Measurements from ENCODE around the gene PIK3C2G.
"Not testable (repeated sequence)": the region's sequence is repeated elsewhere in the genome, so short reads cannot be mapped to it uniquely, and the experiment has no call there.

Gene PIK3C2G

GRCh38 chr12:18261273-18261672 is at the start of gene PIK3C2G:
PIK3C2G (plus strand) TSS chr12:18261518; CDS start chr12:18282082, 20,564 bp downstream.
- DNase-seq: no peak

- no peak for DNase-seq
Measured at GRCh38 chr12:18217966-18218365, 43.4 kb upstream of the PIK3C2G start.

GRCh38 chr12:18221726-18222125 is 39.6 kb upstream of the PIK3C2G start:
- DNase-seq: no peak

- DNase-seq: no peak
Measured at GRCh38 chr12:18222699-18223098, 38.6 kb upstream of the PIK3C2G start.

- no peak for DNase-seq
Measured at GRCh38 chr12:18224745-18225144, 36.6 kb upstream of the PIK3C2G start.

- no peak for DNase-seq
Measured at GRCh38 chr12:18239526-18239925, 21.8 kb upstream of the PIK3C2G start.

GRCh38 chr12:18242380-18243089 is 18.8 kb upstream of the PIK3C2G start:
- DNase-seq: no peak

GRCh38 chr12:18243238-18243637 is 18.1 kb upstream of the PIK3C2G start:
- DNase-seq: no peak

GRCh38 chr12:18246066-18246465 is 15.3 kb upstream of the PIK3C2G start:
- DNase-seq: no peak

- DNase-seq: no peak
Measured at GRCh38 chr12:18250313-18250916, 10.9 kb upstream of the PIK3C2G start.

- DNase-seq: no peak
Measured at GRCh38 chr12:18254081-18254480, 7.2 kb upstream of the PIK3C2G start.

- DNase-seq: not testable (repeated sequence)
Measured at GRCh38 chr12:18255004-18255403, 6.3 kb upstream of the PIK3C2G start.

- DNase-seq: no peak
Measured at GRCh38 chr12:18257251-18257650, 4.1 kb upstream of the PIK3C2G start.

GRCh38 chr12:18258929-18259328 is 2.4 kb upstream of the PIK3C2G start:
- no peak for DNase-seq

- DNase-seq: no peak
Measured at GRCh38 chr12:18259906-18260682, 1.2 kb upstream of the PIK3C2G start.

- DNase-seq: no peak
Measured at GRCh38 chr12:18261906-18262305, 588 bp downstream of the PIK3C2G start.

- no peak for DNase-seq
Measured at GRCh38 chr12:18262514-18262913, 1.2 kb downstream of the PIK3C2G start.

- DNase-seq: no peak
Measured at GRCh38 chr12:18264581-18265075, 3.3 kb downstream of the PIK3C2G start.

GRCh38 chr12:18267427-18268099 is 6.2 kb downstream of the PIK3C2G start:
- no peak for DNase-seq

GRCh38 chr12:18270958-18271460 is 9.7 kb downstream of the PIK3C2G start:
- no peak for DNase-seq

- DNase-seq: no peak
Measured at GRCh38 chr12:18275981-18276380, 14.7 kb downstream of the PIK3C2G start.

GRCh38 chr12:18277196-18277595 is 15.9 kb downstream of the PIK3C2G start:
- no peak for DNase-seq

- DNase-seq: no peak
Measured at GRCh38 chr12:18280728-18281127, 19.4 kb downstream of the PIK3C2G start.

Measured in right hindlimb (tissue), 1 donor.